Lower leg skin (tissue), 4 donors: ENCODE data around the gene PHF11. TPM values are rescaled to one million over a fixed set of nuclear protein-coding genes. Genes with fewer than 3 reads are reported as not detected.

ENCODE experiments used
- DNase-seq, 2 donors: peaks; one replicate each; pipeline ENCODE4 v3.0.0-alpha.2; 2019; ENCODE audit warnings: low spot score in 2 of 2
- H3K4me3 ChIP-seq: fragments of 200-600 bp; sonication (generic); 2 replicates; pipeline ENCODE4 v1.5.1; 2017; ENCODE audit warnings: mild to moderate bottlenecking, low read depth; ENCODE audit not compliant: poor library complexity, severe bottlenecking
- POLR2A ChIP-seq, 2 donors: fragments of 450-650 bp; IDR thresholded peaks; one replicate each; pipeline ENCODE4 v1.6.1; 2016 to 2017; ENCODE audit warnings: antibody characterized with exemption in 2 of 2, mild to moderate bottlenecking in 1 of 2, moderate library complexity in 1 of 2
- WGBS, 2 donors: methylation state at CpG; one replicate each; pipeline ENCODE4 v1.1.5; 2018; 5-methylcytosine and 5-hydroxymethylcytosine counted together
- intact Hi-C: fragments of 100-400 bp; cut with DNase I; formaldehyde crosslinking; loops from one replicate; pipeline ENCODE4 v1.15.0; 2023; ENCODE audit warnings: low total_unique reads
- total RNA-seq, 4 donors: library from RNA; depleted of rRNA; stranded (reverse); fragments of >200 nt; gene quantifications; one replicate each; pipeline ENCODE4 v1.1.0, GENCODE V29; 2016
- TF ChIP-seq, protein P1 (sequence below), 3 donors: fragments of 450-650 bp; IDR thresholded peaks; one replicate each; pipeline ENCODE4 v1.5.1; 2016; ENCODE audit warnings: antibody characterized with exemption in 3 of 3, mild to moderate bottlenecking in 3 of 3, moderate library complexity in 2 of 3

Gene PHF11
- total RNA-seq: 10 to 100 TPM; 21.2 to 49.4 (median 32.0) TPM

DNA sequence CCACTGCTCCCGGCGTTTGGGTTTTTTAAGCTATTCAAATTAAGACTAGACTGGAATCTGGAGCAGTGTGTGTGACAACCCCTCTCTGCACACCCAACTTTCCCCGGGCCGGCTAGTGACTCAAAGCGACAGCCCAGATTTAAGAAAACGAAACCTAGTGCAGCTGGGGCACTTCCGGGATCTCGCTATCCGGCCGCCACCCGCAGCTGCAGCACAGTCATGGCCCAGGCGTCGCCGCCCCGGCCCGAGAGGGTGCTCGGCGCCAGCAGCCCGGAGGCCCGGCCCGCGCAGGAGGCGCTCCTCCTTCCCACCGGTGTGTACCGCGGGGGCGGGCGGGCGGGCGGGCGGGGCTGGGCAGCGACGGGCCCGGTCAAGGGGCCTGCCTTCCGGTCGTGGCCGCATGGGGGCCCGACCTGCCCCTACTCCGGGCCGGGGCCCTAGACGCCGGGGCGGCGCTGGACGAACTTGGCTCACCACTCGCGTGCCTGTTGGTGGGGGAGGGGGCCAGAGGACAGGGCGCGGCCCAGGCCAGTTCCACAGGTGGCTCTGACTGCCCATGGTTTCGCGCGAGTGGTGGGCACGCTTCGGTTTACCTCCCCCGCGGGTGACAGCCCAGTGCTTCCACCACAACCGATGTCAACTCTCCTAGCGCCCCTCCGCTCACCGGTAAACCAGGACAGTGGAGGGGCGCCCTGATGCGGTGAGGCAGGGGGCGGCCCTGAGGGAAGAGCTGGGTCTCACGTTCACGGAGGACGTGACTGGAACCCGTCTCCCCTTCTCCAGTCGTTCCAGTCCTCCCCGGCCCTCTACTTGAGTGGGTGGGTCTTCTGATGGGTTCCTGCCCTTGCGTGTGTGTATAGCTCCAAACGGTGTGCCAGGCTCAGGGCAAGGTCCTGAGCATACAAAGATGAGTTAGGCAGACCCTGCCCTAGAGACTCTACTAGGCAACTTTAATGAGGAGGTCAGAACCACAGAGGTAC, at the start of gene PHF11:
PHF11 (plus strand) TSS at position 171 of the 980 bp plus-strand sequence; CDS start at position 220, 49 bp downstream.
- peak within 1 kb of the TSS; percentile 51 for H3K4me3 ChIP-seq
- 3 to 9% methylated on average over 17 to 26 of the region's 71 CpGs for WGBS, 2 donors
- DNase-seq: peak; percentile 81 to 96
- TF ChIP-seq, protein P1, sequence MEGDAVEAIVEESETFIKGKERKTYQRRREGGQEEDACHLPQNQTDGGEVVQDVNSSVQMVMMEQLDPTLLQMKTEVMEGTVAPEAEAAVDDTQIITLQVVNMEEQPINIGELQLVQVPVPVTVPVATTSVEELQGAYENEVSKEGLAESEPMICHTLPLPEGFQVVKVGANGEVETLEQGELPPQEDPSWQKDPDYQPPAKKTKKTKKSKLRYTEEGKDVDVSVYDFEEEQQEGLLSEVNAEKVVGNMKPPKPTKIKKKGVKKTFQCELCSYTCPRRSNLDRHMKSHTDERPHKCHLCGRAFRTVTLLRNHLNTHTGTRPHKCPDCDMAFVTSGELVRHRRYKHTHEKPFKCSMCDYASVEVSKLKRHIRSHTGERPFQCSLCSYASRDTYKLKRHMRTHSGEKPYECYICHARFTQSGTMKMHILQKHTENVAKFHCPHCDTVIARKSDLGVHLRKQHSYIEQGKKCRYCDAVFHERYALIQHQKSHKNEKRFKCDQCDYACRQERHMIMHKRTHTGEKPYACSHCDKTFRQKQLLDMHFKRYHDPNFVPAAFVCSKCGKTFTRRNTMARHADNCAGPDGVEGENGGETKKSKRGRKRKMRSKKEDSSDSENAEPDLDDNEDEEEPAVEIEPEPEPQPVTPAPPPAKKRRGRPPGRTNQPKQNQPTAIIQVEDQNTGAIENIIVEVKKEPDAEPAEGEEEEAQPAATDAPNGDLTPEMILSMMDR (IDR thresholded peaks at IDR 0.05): no peak
- no peak for TF ChIP-seq POLR2A (IDR thresholded peaks at IDR 0.05)
- intact Hi-C loops: loop anchor here (10.0 kb wide), 1 partner anchor 51 kb away; the partner anchor contains the start of genes CAB39L and SETDB2

DNA sequence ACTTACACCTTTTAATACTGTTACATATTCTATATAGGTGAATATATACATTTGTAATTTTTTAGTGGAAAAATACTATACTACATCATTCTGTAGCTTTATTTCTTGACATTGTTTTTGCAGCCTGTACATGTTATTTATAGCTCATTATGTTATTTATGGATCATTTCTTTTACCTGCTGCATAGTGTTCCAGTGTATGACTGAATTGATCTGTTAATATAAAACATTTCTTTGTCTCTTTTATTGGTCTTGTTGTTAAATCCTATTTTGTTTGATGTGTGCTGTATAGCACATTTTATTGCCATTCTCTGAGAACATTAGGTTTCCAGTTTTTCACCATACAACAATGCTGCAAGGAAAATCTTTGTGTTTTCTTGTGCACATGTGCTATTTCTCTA, 49.3 kb upstream of the PHF11 start:
- intact Hi-C loops: loop anchor here (10.0 kb wide), 1 partner anchor 48 kb away; the partner anchor contains the start of gene PHF11
- no peak for TF ChIP-seq POLR2A (IDR thresholded peaks at IDR 0.05)
- TF ChIP-seq, protein P1 (IDR thresholded peaks at IDR 0.05): no peak
- H3K4me3 ChIP-seq: no peak overlapping the region
- DNase-seq: no peak

DNA sequence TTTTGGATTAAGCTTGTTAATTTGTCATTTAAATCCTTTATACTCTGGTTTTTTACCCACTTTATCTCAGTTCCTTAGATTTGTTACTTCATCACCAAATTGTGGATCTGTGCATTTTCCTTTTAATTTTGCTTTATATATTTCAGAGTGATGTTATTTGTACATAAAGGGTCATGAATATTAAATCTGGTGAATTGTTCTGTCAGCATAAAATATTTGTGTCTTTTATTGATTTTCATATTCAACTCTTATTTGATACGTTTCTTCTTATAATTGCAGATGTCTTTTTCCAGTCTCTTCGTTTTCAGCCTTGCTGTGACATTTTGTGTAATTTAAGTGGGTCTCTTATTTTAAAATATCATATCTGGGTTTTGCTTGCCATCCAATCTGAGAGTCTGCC, 47.0 kb upstream of the PHF11 start:
- TF ChIP-seq, protein P1 (IDR thresholded peaks at IDR 0.05): no peak
- no peak for TF ChIP-seq POLR2A (IDR thresholded peaks at IDR 0.05)
- intact Hi-C loops: loop anchor here (10.0 kb wide), 1 partner anchor 46 kb away; the partner anchor contains the start of gene PHF11
- 97% methylated on average over 2 of the region's 2 CpGs for WGBS, 2 donors
- no peak overlapping the region for H3K4me3 ChIP-seq
- DNase-seq: no peak

DNA sequence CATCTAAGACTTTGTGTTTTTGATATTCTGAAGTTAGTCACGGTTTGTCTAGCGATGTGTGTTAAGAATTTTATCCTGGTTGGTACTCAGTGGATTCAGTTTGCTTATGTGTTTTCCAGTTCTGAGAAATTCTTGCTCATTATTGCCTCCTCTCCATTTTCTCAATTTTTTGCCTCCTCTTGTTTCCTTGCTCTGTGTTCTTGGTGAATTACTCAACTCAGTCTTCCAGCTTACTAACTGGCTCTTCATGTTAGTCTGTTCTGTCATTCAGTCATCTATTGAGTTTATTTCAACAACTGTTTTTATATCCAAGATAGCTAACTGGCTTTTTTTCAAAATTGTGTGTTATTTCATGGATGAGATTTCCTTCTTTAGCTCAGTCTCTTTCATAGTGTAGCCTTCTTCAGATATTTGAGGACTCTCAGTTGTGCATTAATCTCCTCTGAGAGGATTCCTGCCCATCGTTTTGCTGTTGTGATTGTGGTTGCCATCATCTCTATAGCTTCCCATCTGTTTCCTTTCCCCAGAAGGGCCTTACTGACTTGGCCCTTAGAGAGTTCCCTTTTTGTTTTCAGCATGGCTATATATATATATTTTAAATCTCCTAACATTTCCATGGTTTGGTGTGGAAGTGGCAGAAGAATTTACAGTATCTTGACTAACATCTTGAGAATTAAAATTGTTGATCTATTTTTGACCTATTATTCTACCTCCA, 45.5 kb upstream of the PHF11 start:
- TF ChIP-seq, protein P1 (IDR thresholded peaks at IDR 0.05): no peak
- no peak for TF ChIP-seq POLR2A (IDR thresholded peaks at IDR 0.05)
- intact Hi-C loops: no loop called here
- 87 to 89% methylated on average over 3 of the region's 3 CpGs for WGBS, 2 donors
- no peak for DNase-seq
- no peak overlapping the region for H3K4me3 ChIP-seq

DNA sequence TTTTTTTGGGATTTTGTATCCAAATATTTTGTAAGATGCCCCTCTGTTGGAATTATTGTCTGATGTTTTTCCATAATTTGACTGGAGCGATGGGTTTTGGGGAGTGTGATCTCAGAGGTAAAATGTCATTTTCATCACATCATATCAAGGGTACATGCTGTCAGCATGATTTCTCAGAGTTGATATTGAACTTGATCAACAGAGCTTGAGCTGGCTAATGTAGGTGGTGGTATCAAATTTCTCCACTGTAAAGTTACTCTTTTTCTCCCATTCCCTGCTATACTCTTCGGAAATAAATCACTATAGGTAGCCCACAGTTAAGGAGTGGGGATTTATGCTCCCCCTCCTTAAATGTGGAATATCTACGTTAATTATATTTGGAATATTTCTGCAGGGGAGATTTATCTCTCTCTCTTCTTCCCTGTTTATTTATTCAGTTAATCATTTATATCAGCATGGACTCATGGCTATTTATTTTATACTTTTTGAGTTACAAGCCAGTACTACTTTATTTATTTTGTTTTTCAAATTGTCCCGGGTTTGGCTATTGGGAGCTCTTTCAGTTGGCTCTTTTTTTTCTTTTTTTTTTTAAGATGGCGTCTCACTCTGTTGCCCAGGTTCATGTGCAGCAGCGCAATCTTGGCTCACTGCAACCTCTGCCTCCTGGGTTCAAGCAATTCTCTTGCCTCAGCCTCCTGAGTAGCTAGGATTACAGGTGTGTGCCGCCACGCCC, 42.9 kb upstream of the PHF11 start:
- intact Hi-C loops: no loop called here
- no peak for TF ChIP-seq POLR2A (IDR thresholded peaks at IDR 0.05)
- TF ChIP-seq, protein P1 (IDR thresholded peaks at IDR 0.05): no peak
- H3K4me3 ChIP-seq: no peak overlapping the region
- WGBS, 2 donors: 96 to 97% methylated on average over 8 of the region's 8 CpGs
- no peak for DNase-seq
